ENCODE results near the gene NENF.
"Not testable (repeated sequence)": the region's sequence is repeated elsewhere in the genome, so short reads cannot be mapped to it uniquely, and the experiment has no call there.

NENF gene

GRCh38 chr1:212477014-212477679 is 44.4 kb downstream of the NENF start:
- Histone ChIP-seq H3K36me3 (ENCODE audit: insufficient read depth, low read length) (no peaks in the 10 kb centered on the region), H3K27me3 (ENCODE audit: insufficient read depth, low read length) (no peaks in the 10 kb centered on the region), H3K9ac (ENCODE audit: low read depth, low read length) (no peak overlapping the region), H3K27ac (ENCODE audit: low read depth, low read length) (no peak overlapping the region), H3K4me3 (ENCODE audit: low read length) (no peak overlapping the region), H3K4me1 (ENCODE audit: insufficient read depth, low read length) (peaks cover 13% of the 10 kb centered on the region), H3K9me3 (ENCODE audit: insufficient read depth, low read depth, low read length) (no peaks in the 10 kb centered on the region)
- WGBS, result 49% methylated on average over 12 of the region's 12 CpGs

GRCh38 chr1:212477680-212478466 is 45.2 kb downstream of the NENF start:
- H3K27me3 ChIP-seq (ENCODE audit: insufficient read depth, low read length), result no peaks in the 10 kb centered on the region
- no peak overlapping the region for H3K27ac ChIP-seq (ENCODE audit: low read depth, low read length)
- H3K4me1 ChIP-seq (ENCODE audit: insufficient read depth, low read length), result peaks cover 13% of the 10 kb centered on the region
- H3K9ac ChIP-seq (ENCODE audit: low read depth, low read length), result no peak overlapping the region
- no peaks in the 10 kb centered on the region for H3K9me3 ChIP-seq (ENCODE audit: insufficient read depth, low read depth, low read length)
- H3K4me3 ChIP-seq (ENCODE audit: low read length), result no peak overlapping the region
- 91% methylated on average over 8 of the region's 8 CpGs for WGBS
- H3K36me3 ChIP-seq (ENCODE audit: insufficient read depth, low read length), result no peaks in the 10 kb centered on the region

GRCh38 chr1:212478467-212479025 is 45.8 kb downstream of the NENF start:
- H3K27me3 ChIP-seq (ENCODE audit: insufficient read depth, low read length), result no peaks in the 10 kb centered on the region
- no peak overlapping the region for H3K27ac ChIP-seq (ENCODE audit: low read depth, low read length)
- H3K4me1 ChIP-seq (ENCODE audit: insufficient read depth, low read length), result peaks cover 13% of the 10 kb centered on the region
- no peaks in the 10 kb centered on the region for H3K36me3 ChIP-seq (ENCODE audit: insufficient read depth, low read length)
- no peaks in the 10 kb centered on the region for H3K9me3 ChIP-seq (ENCODE audit: insufficient read depth, low read depth, low read length)
- H3K9ac ChIP-seq (ENCODE audit: low read depth, low read length), result no peak overlapping the region
- WGBS, result 89% methylated on average over 12 of the region's 12 CpGs
- no peak overlapping the region for H3K4me3 ChIP-seq (ENCODE audit: low read length)

GRCh38 chr1:212479188-212479587 is 46.5 kb downstream of the NENF start:
- H3K4me3 ChIP-seq (ENCODE audit: low read length), result no peak overlapping the region
- H3K36me3 ChIP-seq (ENCODE audit: insufficient read depth, low read length), result no peaks in the 10 kb centered on the region
- H3K27me3 ChIP-seq (ENCODE audit: insufficient read depth, low read length), result no peaks in the 10 kb centered on the region
- no peaks in the 10 kb centered on the region for H3K9me3 ChIP-seq (ENCODE audit: insufficient read depth, low read depth, low read length)
- no peak overlapping the region for H3K9ac ChIP-seq (ENCODE audit: low read depth, low read length)
- H3K4me1 ChIP-seq (ENCODE audit: insufficient read depth, low read length), result peaks cover 13% of the 10 kb centered on the region
- H3K27ac ChIP-seq (ENCODE audit: low read depth, low read length), result no peak overlapping the region
- WGBS, result 80% methylated on average over 7 of the region's 7 CpGs

- not testable (repeated sequence) for H3K9ac ChIP-seq (ENCODE audit: low read depth, low read length); H3K4me3 ChIP-seq (ENCODE audit: low read length); H3K27me3 ChIP-seq (ENCODE audit: insufficient read depth, low read length); H3K9me3 ChIP-seq (ENCODE audit: insufficient read depth, low read depth, low read length); H3K36me3 ChIP-seq (ENCODE audit: insufficient read depth, low read length); H3K27ac ChIP-seq (ENCODE audit: low read depth, low read length)
- peaks cover 13% of the 10 kb centered on the region for H3K4me1 ChIP-seq (ENCODE audit: insufficient read depth, low read length)
- WGBS, result 94% methylated on average over 11 of the region's 11 CpGs
Observed at GRCh38 chr1:212480711-212481437, 48.2 kb downstream of the NENF start.

GRCh38 chr1:212481438-212481767 is 48.7 kb downstream of the NENF start:
- no peaks in the 10 kb centered on the region for H3K36me3 ChIP-seq (ENCODE audit: insufficient read depth, low read length)
- H3K27ac ChIP-seq (ENCODE audit: low read depth, low read length), result no peak overlapping the region
- no peaks in the 10 kb centered on the region for H3K9me3 ChIP-seq (ENCODE audit: insufficient read depth, low read depth, low read length)
- H3K9ac ChIP-seq (ENCODE audit: low read depth, low read length), result no peak overlapping the region
- peaks cover 13% of the 10 kb centered on the region for H3K4me1 ChIP-seq (ENCODE audit: insufficient read depth, low read length)
- H3K27me3 ChIP-seq (ENCODE audit: insufficient read depth, low read length), result no peaks in the 10 kb centered on the region
- H3K4me3 ChIP-seq (ENCODE audit: low read length), result no peak overlapping the region
- WGBS, result 98% methylated on average over 2 of the region's 2 CpGs

GRCh38 chr1:212482006-212482636 is 49.4 kb downstream of the NENF start:
- H3K36me3 ChIP-seq (ENCODE audit: insufficient read depth, low read length), result no peaks in the 10 kb centered on the region
- WGBS, result 93% methylated on average over 3 of the region's 3 CpGs
- no peaks in the 10 kb centered on the region for H3K27me3 ChIP-seq (ENCODE audit: insufficient read depth, low read length)
- H3K4me3 ChIP-seq (ENCODE audit: low read length), result no peak overlapping the region
- H3K9ac ChIP-seq (ENCODE audit: low read depth, low read length), result no peak overlapping the region
- H3K27ac ChIP-seq (ENCODE audit: low read depth, low read length), result no peak overlapping the region
- H3K4me1 ChIP-seq (ENCODE audit: insufficient read depth, low read length), result peaks cover 13% of the 10 kb centered on the region
- no peaks in the 10 kb centered on the region for H3K9me3 ChIP-seq (ENCODE audit: insufficient read depth, low read depth, low read length)

GRCh38 chr1:212482637-212483441 is 50.1 kb downstream of the NENF start:
- H3K9ac ChIP-seq (ENCODE audit: low read depth, low read length), result no peak overlapping the region
- no peaks in the 10 kb centered on the region for H3K27me3 ChIP-seq (ENCODE audit: insufficient read depth, low read length)
- H3K4me1 ChIP-seq (ENCODE audit: insufficient read depth, low read length), result peaks cover 13% of the 10 kb centered on the region
- H3K36me3 ChIP-seq (ENCODE audit: insufficient read depth, low read length), result no peaks in the 10 kb centered on the region
- H3K9me3 ChIP-seq (ENCODE audit: insufficient read depth, low read depth, low read length), result no peaks in the 10 kb centered on the region
- 95% methylated on average over 14 of the region's 14 CpGs for WGBS
- no peak overlapping the region for H3K4me3 ChIP-seq (ENCODE audit: low read length)
- H3K27ac ChIP-seq (ENCODE audit: low read depth, low read length), result no peak overlapping the region

GRCh38 chr1:212484701-212485570 is 52.2 kb downstream of the NENF start:
- Histone ChIP-seq H3K4me3 (ENCODE audit: low read length) (no peak overlapping the region), H3K9ac (ENCODE audit: low read depth, low read length) (no peak overlapping the region), H3K36me3 (ENCODE audit: insufficient read depth, low read length) (no peaks in the 10 kb centered on the region), H3K27ac (ENCODE audit: low read depth, low read length) (no peak overlapping the region), H3K4me1 (ENCODE audit: insufficient read depth, low read length) (peaks cover 5% of the 10 kb centered on the region), H3K9me3 (ENCODE audit: insufficient read depth, low read depth, low read length) (no peaks in the 10 kb centered on the region), H3K27me3 (ENCODE audit: insufficient read depth, low read length) (no peaks in the 10 kb centered on the region)
- 92% methylated on average over 11 of the region's 11 CpGs for WGBS

- Histone ChIP-seq H3K9ac (ENCODE audit: low read depth, low read length) (no peak overlapping the region), H3K36me3 (ENCODE audit: insufficient read depth, low read length) (no peaks in the 10 kb centered on the region), H3K4me1 (ENCODE audit: insufficient read depth, low read length) (no peaks in the 10 kb centered on the region; the same call in 1 of the 2 replicates), H3K9me3 (ENCODE audit: insufficient read depth, low read depth, low read length) (no peaks in the 10 kb centered on the region), H3K27me3 (ENCODE audit: insufficient read depth, low read length) (no peaks in the 10 kb centered on the region), H3K27ac (ENCODE audit: low read depth, low read length) (no peak overlapping the region), H3K4me3 (ENCODE audit: low read length) (no peak overlapping the region)
- WGBS, result 87% methylated on average over 4 of the region's 4 CpGs
Observed at GRCh38 chr1:212485571-212485912, 52.8 kb downstream of the NENF start.

Data from HUES64 (cell line).